ENCODE results near the gene ESR2. TPM values are rescaled to one million over a fixed set of nuclear protein-coding genes. Genes with fewer than 3 reads are reported as not detected.

Gene ESR2
- total and polyA plus RNA-seq, 2 donors (not counting 3 experiments of a cell fraction or from before 2014, with no cell fraction given), result 0.10 to 0.58 TPM

- no peaks in the 10 kb centered on the region for H3K79me2 ChIP-seq (ENCODE audit: control insufficient read depth, insufficient read depth, low read length)
- ChIA-PET POLR2A (interaction anchor here (1.0 kb wide), 1 partner anchor 49 kb away, joined by 5 read pairs; the partner anchor contains the start of gene MTHFD1), CTCF (interaction anchor here (1.0 to 2.1 kb wide), 8 partner anchors 8 to 538 kb away, joined by 3 to 14 read pairs (median 4); partner anchors contain the start of gene MTHFD1)
- H4K20me1 ChIP-seq (replicated peaks; ENCODE audit: control insufficient read depth, extremely low read depth, insufficient read depth, low read length), result no peaks in the 10 kb centered on the region
- intact Hi-C loops (cut with micrococcal nuclease) (loop anchor here (1.0 kb wide), 3 partner anchors 50 to 202 kb away; partner anchors contain the start of genes HSPA2 and MTHFD1), dilution Hi-C loops (cut with MboI; ENCODE audit: extremely low pct_ligation_motif_present, low sequenced_read_pairs) (no loop called here)
- peak overlapping the region; percentile 50 to 56 (median 51) for H3K4me3 ChIP-seq (replicated peaks in 1 of 3; ENCODE audit: insufficient read depth in 1 of 3, low read depth in 1 of 3, low read length in 3 of 3)
- H3K27me3 ChIP-seq (ENCODE audit: control insufficient read depth in 2 of 2, insufficient read depth in 2 of 2, low read length in 2 of 2), result no peaks in the 10 kb centered on the region
- peak overlapping the region; percentile 75 for H3K9ac ChIP-seq (replicated peaks; ENCODE audit: extremely low read depth, insufficient read depth, low read length)
- no peak for TF ChIP-seq GATA2 (IDR thresholded peaks at IDR 0.05; ENCODE audit: insufficient read depth, insufficient read length, low read depth, low read length)
- TF ChIP-seq MYC (IDR thresholded peaks at IDR 0.05; ENCODE audit: low read depth, low read length), result no peak
- TF ChIP-seq, protein P1, sequence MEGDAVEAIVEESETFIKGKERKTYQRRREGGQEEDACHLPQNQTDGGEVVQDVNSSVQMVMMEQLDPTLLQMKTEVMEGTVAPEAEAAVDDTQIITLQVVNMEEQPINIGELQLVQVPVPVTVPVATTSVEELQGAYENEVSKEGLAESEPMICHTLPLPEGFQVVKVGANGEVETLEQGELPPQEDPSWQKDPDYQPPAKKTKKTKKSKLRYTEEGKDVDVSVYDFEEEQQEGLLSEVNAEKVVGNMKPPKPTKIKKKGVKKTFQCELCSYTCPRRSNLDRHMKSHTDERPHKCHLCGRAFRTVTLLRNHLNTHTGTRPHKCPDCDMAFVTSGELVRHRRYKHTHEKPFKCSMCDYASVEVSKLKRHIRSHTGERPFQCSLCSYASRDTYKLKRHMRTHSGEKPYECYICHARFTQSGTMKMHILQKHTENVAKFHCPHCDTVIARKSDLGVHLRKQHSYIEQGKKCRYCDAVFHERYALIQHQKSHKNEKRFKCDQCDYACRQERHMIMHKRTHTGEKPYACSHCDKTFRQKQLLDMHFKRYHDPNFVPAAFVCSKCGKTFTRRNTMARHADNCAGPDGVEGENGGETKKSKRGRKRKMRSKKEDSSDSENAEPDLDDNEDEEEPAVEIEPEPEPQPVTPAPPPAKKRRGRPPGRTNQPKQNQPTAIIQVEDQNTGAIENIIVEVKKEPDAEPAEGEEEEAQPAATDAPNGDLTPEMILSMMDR (IDR thresholded peaks at IDR 0.05; ENCODE audit: extremely low read depth in 1 of 2, insufficient read depth in 1 of 2, low read depth in 1 of 2, low read length in 2 of 2), result no peak
- TF ChIP-seq FOS (IDR thresholded peaks at IDR 0.05; ENCODE audit: borderline replicate concordance, insufficient read depth, low read length), result no peak
- peak; percentile 79 for TF ChIP-seq POLR2A (IDR thresholded peaks at IDR 0.05; ENCODE audit: low read depth, low read length)
- TF ChIP-seq EZH2 (IDR thresholded peaks at IDR 0.05; ENCODE audit: borderline replicate concordance, low read depth, low read length, severe bottlenecking), result no peak
- peak; percentile 74 for TF ChIP-seq MAX (IDR thresholded peaks at IDR 0.05; ENCODE audit: insufficient read depth, insufficient read length)
- no peak for TF ChIP-seq JUN (IDR thresholded peaks at IDR 0.05; ENCODE audit: borderline replicate concordance, insufficient read depth, insufficient read length, low read depth)
- TF ChIP-seq POLR2AphosphoS5 (IDR thresholded peaks at IDR 0.05; ENCODE audit: insufficient read depth, low read depth, low read length), result peak; percentile 19
- H3K27ac ChIP-seq (ENCODE audit: insufficient read depth, low read depth, low read length), result peak overlapping the region; percentile 14
- peak; percentile 99 for DNase-seq (ENCODE audit: low read depth, low spot score)
- no peaks in the 10 kb centered on the region for H3K36me3 ChIP-seq (ENCODE audit: control insufficient read depth in 2 of 2, extremely low read depth in 1 of 2, insufficient read depth in 2 of 2, low read length in 2 of 2)
- peak overlapping the region; percentile 90 for H2AFZ ChIP-seq (ENCODE audit: low read depth, low read length)
- H3K4me1 ChIP-seq (ENCODE audit: control insufficient read depth, extremely low read depth, insufficient read depth, low read length), result peaks cover 10% of the 10 kb centered on the region
- BruUV-seq (replicated peaks), result TSS peak; percentile 67
- no peaks in the 10 kb centered on the region for H3K9me3 ChIP-seq (replicated peaks; ENCODE audit: control insufficient read depth, insufficient read depth, low read length)
- peak overlapping the region; percentile 69 for H3K4me2 ChIP-seq (ENCODE audit: insufficient read depth, low read length)
- peak; percentile 97 for FAIRE-seq
- no peaks in the 10 kb centered on the region for H3K9me1 ChIP-seq (replicated peaks; ENCODE audit: control insufficient read depth, extremely low read depth, insufficient read depth, low read length)
Measured at GRCh38 chr14:64338616-64339316, 44.6 kb upstream of the ESR2 start.
